Activated CD8-positive, alpha-beta memory T cell treated with anti-CD3 and anti-CD28 coated beads for 1 hour (primary cell): Measurements from ENCODE around the gene ADAM22.

ENCODE experiments used
- DNase-seq, 2 donors: peaks; one replicate each; pipeline ENCODE4 v3.0.0-alpha.2; 2020; ENCODE audit warnings: low read depth in 1 of 2; ENCODE audit errors: extremely low read depth in 1 of 2

The ADAM22 gene

GRCh38 chr7:87948371-87948770 is 14.3 kb downstream of the ADAM22 start:
- no peak for DNase-seq

GRCh38 chr7:87959336-87959735 is 25.3 kb downstream of the ADAM22 start:
- DNase-seq = no peak

GRCh38 chr7:87960239-87960638 is 26.2 kb downstream of the ADAM22 start:
- no peak for DNase-seq

DNA sequence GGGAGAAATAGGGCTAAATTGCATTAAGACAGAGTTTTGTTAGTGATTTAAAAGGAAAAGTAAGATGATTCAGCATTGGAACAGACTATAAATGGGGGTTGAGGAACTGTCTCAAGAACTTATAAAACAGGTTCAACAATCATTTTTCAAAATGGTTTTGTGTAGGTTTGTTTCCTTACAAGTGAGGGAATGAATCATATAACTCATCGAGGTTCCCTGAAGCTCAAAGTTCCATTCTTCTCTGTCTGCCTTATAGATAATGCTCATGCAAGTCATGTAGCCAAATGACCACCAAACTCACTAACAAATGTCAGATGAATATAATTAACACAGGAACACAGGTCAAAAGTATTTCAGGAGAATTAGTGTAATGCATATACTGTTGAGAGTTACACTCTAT is 27.7 kb downstream of the ADAM22 start:
- DNase-seq = no peak

GRCh38 chr7:87966271-87966670 is 32.2 kb downstream of the ADAM22 start:
- no peak for DNase-seq

DNA sequence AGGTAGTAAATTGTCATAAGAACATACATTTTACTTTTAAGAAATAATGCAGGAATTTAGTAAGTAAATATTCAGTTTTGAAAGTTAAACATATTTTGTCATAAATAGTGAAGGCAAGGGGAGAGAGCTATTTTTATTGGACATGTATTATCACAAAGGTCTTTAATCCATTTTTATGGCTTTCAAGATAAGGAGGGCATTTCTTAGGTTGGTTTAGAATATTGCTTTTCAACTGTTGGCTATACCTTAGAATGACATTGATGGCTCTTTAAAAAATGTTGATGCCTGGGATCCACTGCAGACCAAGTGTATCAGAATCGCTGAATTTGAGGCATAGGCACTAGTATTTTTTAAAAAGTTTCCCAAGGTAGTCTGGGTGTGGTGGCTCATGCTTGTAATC is 34.0 kb downstream of the ADAM22 start:
- DNase-seq = no peak

DNA sequence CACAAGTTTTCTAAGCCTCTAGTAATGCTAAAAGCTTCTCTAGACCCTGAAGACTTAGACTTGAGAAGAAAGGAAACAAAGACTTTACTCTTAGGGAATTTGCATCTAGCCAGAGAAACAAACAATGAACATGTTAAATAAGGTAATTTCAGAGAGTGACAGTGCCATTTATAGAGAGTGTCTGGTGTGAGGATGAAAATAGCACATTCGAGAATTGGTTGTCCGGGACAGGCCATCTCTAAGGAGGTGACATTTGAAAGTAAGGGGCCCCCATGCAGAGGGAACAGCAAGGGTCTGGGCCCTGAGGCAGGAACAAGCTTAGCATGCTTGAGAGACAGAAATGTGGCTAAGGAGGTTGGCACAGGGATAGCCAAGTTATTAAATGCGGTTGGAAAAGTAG is 48.1 kb downstream of the ADAM22 start:
- DNase-seq = no peak

GRCh38 chr7:87984088-87984487 is 50.0 kb downstream of the ADAM22 start:
- DNase-seq = no peak

DNA sequence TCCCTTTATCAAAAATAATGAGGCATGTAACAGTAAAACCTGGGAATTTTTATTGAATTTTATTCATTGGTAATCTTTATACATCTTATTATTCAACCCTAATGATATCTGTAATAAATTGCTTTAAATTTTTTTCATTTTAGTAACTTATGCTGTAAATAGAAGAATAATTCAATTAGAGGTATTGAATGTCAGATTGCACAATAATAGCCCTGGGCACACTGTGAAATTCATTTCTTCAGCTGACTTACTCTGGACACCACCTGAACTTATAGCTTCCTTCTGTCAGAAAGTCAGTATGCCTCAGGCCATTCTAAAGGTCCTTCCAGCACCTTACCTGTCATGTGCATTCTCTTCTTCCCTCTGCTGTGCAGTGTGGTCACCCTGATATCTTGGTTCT is 59.2 kb downstream of the ADAM22 start:
- DNase-seq = no peak

DNA sequence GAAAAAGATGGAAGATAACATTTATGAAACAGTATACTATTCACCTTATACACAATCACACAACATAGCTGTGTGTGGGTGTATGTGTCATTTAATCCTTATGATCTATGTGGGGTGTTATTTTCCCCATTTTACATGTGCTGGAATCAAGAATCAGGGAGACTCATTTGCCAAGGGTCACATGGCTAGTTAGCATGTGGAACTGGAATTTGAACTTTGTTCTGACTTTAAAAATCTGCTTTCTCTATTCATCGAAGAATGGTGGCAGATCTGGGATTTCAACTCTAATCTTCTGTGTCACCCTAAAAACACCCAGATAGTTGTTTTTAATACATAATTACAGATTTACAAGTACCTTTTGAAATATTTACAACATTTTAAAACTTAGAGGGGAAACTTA is 65.2 kb downstream of the ADAM22 start:
- DNase-seq = no peak

DNA sequence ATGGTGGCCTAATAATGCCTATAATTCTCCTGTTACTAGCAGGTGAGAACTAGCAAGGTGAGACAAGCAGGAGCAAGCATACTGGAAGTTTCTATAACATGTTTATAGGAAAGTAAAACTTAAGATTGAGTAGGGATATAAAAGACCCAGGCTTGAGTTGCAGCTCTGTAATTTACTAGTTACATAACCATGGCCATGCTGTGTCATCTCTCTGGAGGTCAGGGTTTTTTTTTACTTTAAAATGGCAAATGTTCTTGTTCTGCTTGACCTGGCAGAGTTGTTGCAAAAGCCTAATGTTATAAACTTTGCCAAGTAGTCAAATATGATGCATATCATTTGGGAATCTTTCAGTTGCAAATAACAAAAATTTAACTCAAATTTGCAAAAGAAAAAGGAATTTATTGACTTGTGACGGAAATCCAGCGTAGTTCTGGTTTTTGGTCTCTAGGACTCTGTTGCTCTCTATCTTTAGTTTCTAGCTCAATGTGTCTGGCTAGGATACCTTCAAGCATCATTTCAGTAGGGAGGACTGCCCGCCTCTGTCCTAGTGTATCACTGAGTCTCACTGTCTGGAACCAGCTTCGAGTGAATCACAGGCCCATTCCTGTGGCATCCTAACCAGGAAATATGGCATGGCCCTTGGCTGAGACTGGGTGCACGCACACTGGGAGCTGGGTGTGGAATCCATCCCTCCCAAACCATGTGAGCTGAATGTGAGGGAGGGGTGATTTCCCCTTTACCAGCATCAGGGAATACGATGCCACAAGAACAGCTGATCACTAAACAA is 67.9 kb downstream of the ADAM22 start:
- DNase-seq = no peak

DNA sequence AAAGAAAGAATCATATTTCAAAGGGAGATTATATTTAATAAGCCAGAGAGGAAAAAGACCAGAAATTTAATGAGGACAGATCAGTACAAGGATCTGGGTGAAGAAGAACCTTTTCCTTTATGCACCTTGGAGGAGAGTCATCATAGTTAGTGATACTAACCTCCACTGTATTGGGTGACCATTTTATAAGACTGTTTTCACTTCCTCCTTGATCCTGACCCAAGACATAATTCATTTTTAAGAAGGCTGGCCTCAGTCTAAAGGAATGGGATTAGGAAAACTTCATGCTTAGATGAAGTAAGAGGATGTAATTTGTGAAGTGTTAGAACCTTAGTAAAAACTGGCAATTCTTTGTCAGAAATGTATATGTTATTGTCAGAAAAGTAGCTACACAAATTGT is 68.6 kb downstream of the ADAM22 start:
- no peak for DNase-seq

- no peak for DNase-seq
Measured at GRCh38 chr7:88003581-88003980, 69.5 kb downstream of the ADAM22 start.

- DNase-seq = no peak
Measured at GRCh38 chr7:88005191-88005590, 71.1 kb downstream of the ADAM22 start.

DNA sequence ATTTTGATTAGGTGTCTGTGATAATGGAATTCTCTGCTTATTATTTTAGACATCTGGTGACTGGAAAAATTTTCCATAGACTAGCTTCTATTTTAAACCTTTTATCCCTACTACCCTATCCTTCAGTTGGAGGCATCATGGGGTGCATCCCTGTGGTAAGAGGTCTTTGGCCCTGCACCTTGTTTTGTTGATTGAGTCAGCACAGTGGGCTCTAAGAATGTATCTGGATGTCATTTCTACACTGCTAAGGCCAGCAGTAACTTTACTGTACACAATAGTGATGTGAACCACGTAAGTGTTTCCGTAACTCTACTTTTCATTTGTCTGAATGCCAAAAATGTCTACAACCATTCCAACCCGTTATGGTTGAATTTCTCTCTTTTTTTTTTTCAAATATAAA is 75.6 kb downstream of the ADAM22 start:
- no peak for DNase-seq

DNA sequence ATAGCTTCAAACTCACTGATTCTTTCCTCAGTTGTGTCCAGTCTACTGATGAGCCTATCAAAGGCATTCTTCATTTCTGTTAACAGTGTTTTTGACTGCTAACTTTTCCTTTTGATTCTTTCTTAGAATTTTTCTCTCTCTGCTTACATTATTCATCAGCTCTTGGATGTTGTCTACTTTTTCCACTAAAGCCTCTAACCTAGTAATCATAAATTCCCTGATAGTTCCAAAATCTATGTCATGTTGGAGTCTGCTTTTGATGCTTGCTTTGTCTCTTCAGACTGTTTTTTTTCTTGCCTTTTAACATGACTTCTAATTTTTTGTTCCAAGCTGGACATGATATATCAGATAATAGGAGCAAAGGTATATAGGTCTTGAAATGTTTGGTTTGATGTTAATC is 78.0 kb downstream of the ADAM22 start:
- DNase-seq = no peak

DNA sequence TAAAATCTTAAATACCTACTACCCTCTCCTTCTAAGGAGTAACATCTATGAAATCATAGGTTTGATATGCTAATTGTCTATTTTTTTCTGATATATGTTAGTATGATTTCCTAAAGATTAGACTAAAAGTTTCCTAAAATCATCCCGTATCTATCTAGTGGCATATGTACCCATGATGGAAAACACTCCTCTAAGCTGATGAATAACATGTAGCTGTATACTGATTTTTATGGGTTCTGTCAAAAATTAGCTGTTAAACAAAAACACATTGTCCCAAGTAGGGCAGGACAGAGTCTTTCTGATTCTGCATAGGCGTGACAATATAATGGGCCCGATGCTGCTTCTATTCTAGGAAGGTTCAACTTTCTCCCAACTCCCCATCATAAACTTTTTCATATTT is 79.9 kb downstream of the ADAM22 start:
- no peak for DNase-seq

DNA sequence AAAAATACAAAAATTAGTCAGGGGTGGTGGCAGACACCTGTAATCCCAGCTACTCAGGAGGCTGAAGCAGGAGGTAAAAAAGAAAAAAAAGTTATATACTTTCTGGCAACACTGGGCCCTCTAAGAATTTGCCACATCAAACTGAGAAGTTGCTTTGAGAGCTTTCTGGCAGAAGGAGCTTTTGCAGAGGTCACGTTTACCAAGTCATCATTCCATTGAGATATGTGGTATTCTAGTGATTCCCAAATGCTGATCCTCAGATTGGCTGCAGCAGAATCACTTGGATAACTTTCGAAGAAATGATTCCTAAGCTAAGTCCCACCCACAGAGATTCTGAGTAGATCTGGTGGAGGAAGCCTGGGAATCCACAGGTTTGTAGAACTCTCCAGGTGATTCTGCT is 80.5 kb downstream of the ADAM22 start:
- no peak for DNase-seq

- no peak for DNase-seq
Measured at GRCh38 chr7:88015309-88015708, 81.3 kb downstream of the ADAM22 start.

DNA sequence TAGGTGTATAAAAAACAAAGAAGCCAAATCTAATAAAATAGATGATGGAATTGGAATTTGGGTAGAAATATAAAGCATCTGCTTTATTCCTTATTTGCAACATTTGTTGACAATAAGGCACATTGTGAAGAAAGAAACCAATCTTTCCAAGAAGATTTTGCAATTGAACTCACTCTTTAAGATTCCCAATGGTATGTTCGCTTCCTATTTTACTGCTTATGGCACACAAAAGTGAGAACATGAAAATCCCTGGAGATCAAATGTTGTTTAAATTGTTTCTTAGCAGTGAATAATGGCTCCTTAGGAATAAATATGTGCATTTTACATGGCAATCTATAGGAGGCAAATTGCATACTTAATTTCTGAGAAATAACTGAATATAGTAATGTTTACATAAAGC is 84.5 kb downstream of the ADAM22 start:
- no peak for DNase-seq

DNA sequence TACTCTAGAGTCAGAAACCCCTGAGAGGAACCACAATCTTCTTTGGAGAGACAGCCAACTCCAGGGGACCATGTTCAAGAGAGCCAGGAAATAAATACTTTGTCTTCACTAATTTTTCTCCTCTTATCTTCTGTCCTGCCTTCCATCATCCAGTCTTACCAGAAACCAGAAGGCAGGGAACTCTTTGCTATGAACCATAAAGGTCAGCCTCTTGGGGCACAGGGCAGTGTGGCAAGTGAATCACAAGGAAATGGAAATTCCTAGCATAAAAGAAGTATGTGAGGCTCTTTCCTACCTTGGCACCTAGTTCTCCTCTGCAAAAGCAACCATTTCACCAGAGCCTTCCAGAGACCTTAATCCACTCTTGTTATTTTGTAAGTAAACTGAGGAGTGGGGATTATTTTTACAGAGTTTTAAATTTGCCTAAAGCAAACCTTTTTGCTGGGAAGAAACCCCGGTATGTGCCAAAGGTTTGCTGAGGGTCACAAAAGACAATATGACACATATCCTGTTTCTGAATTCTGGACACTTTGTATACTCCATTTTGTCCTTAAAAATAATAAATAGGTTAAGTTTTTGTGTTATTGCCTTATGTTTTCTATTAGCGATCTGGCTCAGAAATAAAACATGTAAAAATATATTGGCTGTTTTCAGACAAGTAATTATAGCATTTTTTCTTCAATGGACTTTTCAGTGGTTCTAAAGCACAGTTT is 87.1 kb downstream of the ADAM22 start:
- DNase-seq = no peak

- DNase-seq = no peak
Measured at GRCh38 chr7:88027724-88028123, 93.7 kb downstream of the ADAM22 start.
